Stimulated activated effector memory CD8-positive, alpha-beta T cell treated with anti-CD3 and anti-CD28 coated beads, Interleukin-12 subunit alpha, Interleukin-12 subunit beta, amount 100 ng/mL, for 72 hours (primary cell): ENCODE measurements around the gene PDE4DIP.
A peak's percentile ranks its signal among the peaks of the same experiment; 100 is the strongest.
"Not testable (repeated sequence)": the region's sequence is repeated elsewhere in the genome, so short reads cannot be mapped to it uniquely, and the experiment has no call there.

Source experiments
- ATAC-seq: fragments of 150-1000 bp; cut with Tn5 transposase; 2 replicates; pipeline ENCODE4 v1.10.0; 2021
- DNase-seq, 2 donors: peaks; one replicate each; pipeline ENCODE4 v3.0.0; 2021 to 2022; ENCODE audit warnings: low spot score in 2 of 2
- H3K27ac Mint-ChIP-seq: one replicate; pipeline ENCODE4 v1.8.0; 2022; ENCODE audit warnings: mild to moderate bottlenecking, mixed read lengths
- H3K36me3 Mint-ChIP-seq: one replicate; pipeline ENCODE4 v1.8.0; 2022; ENCODE audit warnings: mild to moderate bottlenecking, mixed read lengths
- H3K4me1 Mint-ChIP-seq: one replicate; pipeline ENCODE4 v1.8.0; 2022; ENCODE audit warnings: mixed read lengths
- H3K4me3 Mint-ChIP-seq: one replicate; pipeline ENCODE4 v1.8.0; 2022; ENCODE audit warnings: mild to moderate bottlenecking, mixed read lengths
- H3K9me3 Mint-ChIP-seq: one replicate; pipeline ENCODE4 v1.8.0; 2022; ENCODE audit warnings: mixed read lengths

PDE4DIP gene

DNA sequence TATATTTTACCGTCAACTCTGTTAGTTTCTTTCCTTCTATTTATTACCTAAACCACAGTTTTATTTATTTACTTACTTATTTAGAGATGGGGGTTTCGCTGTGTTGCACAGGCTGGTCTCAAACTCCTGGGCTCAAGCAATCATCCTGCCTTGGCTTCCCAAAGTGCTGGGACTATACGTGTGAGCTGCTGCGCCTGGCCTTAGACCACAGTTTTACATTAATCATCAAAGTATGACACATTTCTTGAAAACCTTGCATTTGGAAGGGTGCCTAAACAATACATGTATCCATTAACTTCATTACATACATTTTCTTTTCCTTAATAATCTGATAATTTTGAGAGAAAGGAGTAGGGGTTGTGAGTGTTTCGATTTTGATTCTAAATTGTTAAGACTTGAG, 124.9 kb downstream of the PDE4DIP start:
- H3K4me1 Mint-ChIP-seq, H3K27ac Mint-ChIP-seq, H3K4me3 Mint-ChIP-seq, DNase-seq, H3K36me3 Mint-ChIP-seq, H3K9me3 Mint-ChIP-seq: not testable (repeated sequence)
- ATAC-seq = peak; percentile 74

DNA sequence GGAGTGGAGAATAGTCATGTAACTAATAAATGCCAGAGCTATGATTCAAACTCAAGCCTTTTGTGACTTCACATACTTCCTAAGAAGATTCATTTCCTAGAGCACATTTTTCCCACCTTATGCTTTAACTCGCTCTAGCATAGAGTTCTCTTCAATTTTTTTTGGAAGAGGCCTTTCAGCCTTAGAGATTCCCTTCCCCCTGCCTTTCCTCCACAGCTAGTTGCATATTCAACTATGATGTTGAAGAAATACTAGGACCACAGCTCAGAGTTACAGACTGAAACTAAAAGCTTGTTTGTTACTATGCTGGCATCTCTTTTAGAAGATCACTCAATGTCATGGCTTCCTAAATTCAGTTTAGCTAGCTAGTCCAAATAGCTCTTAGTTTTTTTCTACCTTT, 131.2 kb downstream of the PDE4DIP start:
- Mint-ChIP-seq H3K27ac (peak overlapping the region; percentile 91), H3K4me3 (peak overlapping the region; percentile 53), H3K36me3 (peaks cover 37% of the 10 kb centered on the region), H3K4me1 (peaks cover 12% of the 10 kb centered on the region)
- peak; percentile 76 for ATAC-seq
- H3K9me3 Mint-ChIP-seq, DNase-seq: not testable (repeated sequence)

GRCh38 chr1:148975866-148976537, 131.8 kb downstream of the PDE4DIP start:
- H3K36me3 Mint-ChIP-seq = peaks cover 42% of the 10 kb centered on the region
- H3K4me1 Mint-ChIP-seq = peaks cover 12% of the 10 kb centered on the region
- H3K27ac Mint-ChIP-seq = peak overlapping the region; percentile 91
- H3K4me3 Mint-ChIP-seq = peak overlapping the region; percentile 53
- not testable (repeated sequence) for H3K9me3 Mint-ChIP-seq, DNase-seq
- ATAC-seq = peak; percentile 94

DNA sequence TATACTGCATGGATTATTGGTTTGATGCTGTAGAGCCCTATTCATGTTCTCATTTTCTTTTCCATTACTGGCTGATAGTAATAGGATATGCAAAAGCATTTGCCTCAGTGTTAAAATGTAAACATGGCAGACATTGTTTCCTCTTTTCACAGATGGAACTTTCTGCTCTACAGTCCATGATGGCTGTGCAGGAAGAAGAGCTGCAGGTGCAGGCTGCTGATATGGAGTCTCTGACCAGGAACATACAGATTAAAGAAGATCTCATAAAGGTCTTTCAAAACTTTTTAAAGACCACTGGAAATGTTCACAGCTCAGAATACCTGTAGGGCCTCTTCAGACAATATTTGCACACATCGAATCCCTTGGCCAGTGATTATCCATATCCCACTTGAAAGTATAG, 133.6 kb downstream of the PDE4DIP start:
- H3K4me1 Mint-ChIP-seq = peaks cover 12% of the 10 kb centered on the region
- ATAC-seq, H3K4me3 Mint-ChIP-seq, H3K27ac Mint-ChIP-seq, H3K9me3 Mint-ChIP-seq, DNase-seq: not testable (repeated sequence)
- H3K36me3 Mint-ChIP-seq = peaks cover 51% of the 10 kb centered on the region

GRCh38 chr1:148989378-148989777, 145.2 kb downstream of the PDE4DIP start:
- not testable (repeated sequence) for H3K9me3 Mint-ChIP-seq, H3K27ac Mint-ChIP-seq, H3K4me1 Mint-ChIP-seq, ATAC-seq, H3K36me3 Mint-ChIP-seq, H3K4me3 Mint-ChIP-seq, DNase-seq

- not testable (repeated sequence) for H3K4me3 Mint-ChIP-seq, ATAC-seq, H3K9me3 Mint-ChIP-seq, H3K36me3 Mint-ChIP-seq, DNase-seq, H3K4me1 Mint-ChIP-seq, H3K27ac Mint-ChIP-seq
Measured at GRCh38 chr1:148990233-148990788, 146.1 kb downstream of the PDE4DIP start.

GRCh38 chr1:148991818-148992217, 147.6 kb downstream of the PDE4DIP start:
- H3K36me3 Mint-ChIP-seq, H3K9me3 Mint-ChIP-seq, H3K27ac Mint-ChIP-seq, H3K4me3 Mint-ChIP-seq, H3K4me1 Mint-ChIP-seq, ATAC-seq, DNase-seq: not testable (repeated sequence)

DNA sequence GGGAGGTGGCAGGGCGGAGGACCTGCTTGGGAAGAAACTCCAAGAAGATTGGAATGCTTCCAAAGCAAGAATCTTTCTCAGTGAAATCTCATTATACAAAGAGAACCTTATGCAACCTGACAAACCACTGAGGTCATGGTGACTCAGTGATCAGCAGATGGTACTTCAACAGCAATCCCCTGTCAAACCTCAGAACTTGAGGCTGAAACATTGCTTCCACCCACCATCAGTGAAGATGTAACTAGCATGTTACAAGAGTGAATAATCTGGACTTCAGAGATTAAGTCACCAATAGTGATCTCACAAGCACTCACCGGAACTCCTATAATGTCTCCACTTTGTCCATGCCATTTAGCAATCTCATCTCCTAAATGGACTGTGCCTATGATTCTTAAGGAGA, 148.1 kb downstream of the PDE4DIP start:
- H3K4me1 Mint-ChIP-seq, H3K4me3 Mint-ChIP-seq, H3K36me3 Mint-ChIP-seq, DNase-seq, H3K9me3 Mint-ChIP-seq, H3K27ac Mint-ChIP-seq: not testable (repeated sequence)
- ATAC-seq = peak; percentile 99

DNA sequence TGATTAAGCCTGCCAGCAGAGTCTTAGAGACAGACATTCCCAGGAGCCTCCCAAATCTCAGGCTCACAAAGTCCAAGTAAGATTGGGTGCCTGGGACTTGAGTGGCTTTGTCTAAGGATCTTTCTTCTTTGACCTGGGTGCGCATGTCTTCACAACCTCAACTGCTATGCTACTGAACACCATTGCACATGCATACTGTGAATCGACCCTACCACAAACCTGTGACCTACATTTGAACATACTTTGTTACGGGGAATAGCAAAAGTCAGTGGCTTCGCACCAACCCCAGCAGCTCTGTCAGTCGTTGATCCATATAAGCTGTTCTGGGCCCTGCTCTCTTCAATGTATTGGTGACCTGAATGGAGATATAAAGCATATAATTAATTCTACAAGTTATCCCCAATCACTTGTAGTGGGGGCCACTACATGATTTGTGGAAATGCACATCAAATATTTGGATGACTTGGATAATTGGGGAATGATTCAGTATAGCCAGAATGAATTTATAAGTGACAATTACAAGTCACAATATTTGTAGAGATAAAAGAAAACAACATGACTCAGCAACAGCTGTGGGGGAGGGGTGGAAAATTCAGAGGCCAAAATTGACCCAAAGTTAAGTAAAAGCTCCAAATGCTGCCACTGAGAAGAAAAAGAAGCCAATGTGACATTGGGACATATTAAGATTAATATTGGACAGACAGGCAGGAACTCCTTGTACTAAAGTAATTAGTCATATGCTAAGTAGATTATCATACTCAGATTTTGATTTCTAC, 152.4 kb downstream of the PDE4DIP start:
- not testable (repeated sequence) for DNase-seq, H3K4me1 Mint-ChIP-seq, H3K27ac Mint-ChIP-seq, H3K9me3 Mint-ChIP-seq, H3K36me3 Mint-ChIP-seq, H3K4me3 Mint-ChIP-seq
- ATAC-seq = peak; percentile 76

- H3K9me3 Mint-ChIP-seq, H3K4me1 Mint-ChIP-seq, H3K27ac Mint-ChIP-seq, H3K4me3 Mint-ChIP-seq, H3K36me3 Mint-ChIP-seq, DNase-seq, ATAC-seq: not testable (repeated sequence)
Measured at GRCh38 chr1:148997405-148997804, 153.2 kb downstream of the PDE4DIP start.

DNA sequence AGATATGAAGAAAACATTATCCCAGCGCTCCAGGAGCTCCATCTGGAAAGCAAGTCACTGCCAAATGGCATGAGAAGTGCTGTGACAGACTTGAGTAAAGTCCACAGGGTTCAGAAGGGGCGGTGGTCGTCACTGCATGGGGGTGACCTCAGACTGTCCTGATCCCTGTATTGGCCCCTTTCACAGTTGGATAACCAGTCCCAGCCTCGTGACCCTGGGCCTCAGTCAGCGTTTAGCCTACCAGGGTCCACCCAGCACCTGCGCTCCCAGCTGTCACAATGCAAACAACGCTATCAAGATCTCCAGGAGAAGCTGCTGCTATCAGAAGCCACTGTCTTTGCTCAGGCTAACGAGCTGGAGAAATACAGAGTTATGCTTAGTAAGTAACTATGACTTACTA, 158.4 kb downstream of the PDE4DIP start:
- DNase-seq, H3K4me1 Mint-ChIP-seq, H3K9me3 Mint-ChIP-seq, ATAC-seq, H3K4me3 Mint-ChIP-seq, H3K36me3 Mint-ChIP-seq, H3K27ac Mint-ChIP-seq: not testable (repeated sequence)

- H3K36me3 Mint-ChIP-seq = not testable (repeated sequence)
Measured at GRCh38 chr1:149008326-149008725, 164.1 kb downstream of the PDE4DIP start.

DNA sequence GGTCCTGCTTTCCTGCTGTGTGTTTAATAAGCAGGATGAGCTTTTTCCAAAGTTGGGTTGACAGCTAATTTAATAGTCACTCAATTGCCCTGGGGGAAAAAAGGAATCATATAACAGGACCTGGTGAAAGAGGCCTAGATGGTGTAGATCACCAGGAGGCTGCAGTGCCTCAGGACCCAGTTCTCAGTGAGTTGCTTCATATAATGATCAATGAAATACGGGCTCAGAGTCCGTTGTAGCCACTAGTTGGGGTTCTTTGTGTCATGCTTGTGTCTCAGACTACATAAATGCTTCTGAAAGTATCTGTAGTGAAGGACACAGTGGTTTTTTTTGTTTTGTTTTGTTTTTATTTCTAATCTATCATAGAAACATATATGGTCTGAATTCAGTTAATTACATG, 164.5 kb downstream of the PDE4DIP start:
- not testable (repeated sequence) for DNase-seq, H3K27ac Mint-ChIP-seq, H3K36me3 Mint-ChIP-seq, ATAC-seq, H3K4me3 Mint-ChIP-seq, H3K4me1 Mint-ChIP-seq, H3K9me3 Mint-ChIP-seq

More at GRCh38 chr1:149008326-149008725, 164.1 kb downstream of the PDE4DIP start:
- not testable (repeated sequence) for DNase-seq, H3K4me1 Mint-ChIP-seq, ATAC-seq, H3K27ac Mint-ChIP-seq, H3K4me3 Mint-ChIP-seq, H3K9me3 Mint-ChIP-seq

GRCh38 chr1:149009761-149010160, 165.5 kb downstream of the PDE4DIP start:
- not testable (repeated sequence) for H3K4me3 Mint-ChIP-seq, H3K36me3 Mint-ChIP-seq, H3K4me1 Mint-ChIP-seq, DNase-seq, H3K9me3 Mint-ChIP-seq, ATAC-seq, H3K27ac Mint-ChIP-seq

- not testable (repeated sequence) for ATAC-seq, H3K4me3 Mint-ChIP-seq, DNase-seq, H3K27ac Mint-ChIP-seq, H3K4me1 Mint-ChIP-seq, H3K9me3 Mint-ChIP-seq, H3K36me3 Mint-ChIP-seq
Measured at GRCh38 chr1:149012599-149012998, 168.4 kb downstream of the PDE4DIP start.

- H3K4me1 Mint-ChIP-seq, H3K9me3 Mint-ChIP-seq, DNase-seq, H3K36me3 Mint-ChIP-seq, H3K4me3 Mint-ChIP-seq, H3K27ac Mint-ChIP-seq, ATAC-seq: not testable (repeated sequence)
Measured at GRCh38 chr1:149013513-149013912, 169.3 kb downstream of the PDE4DIP start.
